NCI-H1930 (cell line): ENCODE data around the gene RIPOR3.
"Not testable (repeated sequence)": the region's sequence is repeated elsewhere in the genome, so short reads cannot be mapped to it uniquely, and the experiment has no call there.

Experiments used
- DNase-seq, 2 experiments: peaks; one replicate each; lab custom pipeline; 2025; lab: John Stamatoyannopoulos, UW

RIPOR3 gene

GRCh38 chr20:50724851-50725723 is 33.7 kb upstream of the RIPOR3 start:
- no peak for DNase-seq

GRCh38 chr20:50724112-50724725 is 32.9 kb upstream of the RIPOR3 start:
- no peak for DNase-seq

GRCh38 chr20:50723672-50724071 is 32.3 kb upstream of the RIPOR3 start:
- DNase-seq: no peak

GRCh38 chr20:50722424-50723155 is 31.2 kb upstream of the RIPOR3 start:
- DNase-seq: no peak

- DNase-seq: no peak
Measured at GRCh38 chr20:50721881-50722281, 30.5 kb upstream of the RIPOR3 start.

- DNase-seq: no peak
Measured at GRCh38 chr20:50720582-50720981, 29.2 kb upstream of the RIPOR3 start.

GRCh38 chr20:50720026-50720425 is 28.7 kb upstream of the RIPOR3 start:
- DNase-seq: no peak

GRCh38 chr20:50719328-50719727 is 28.0 kb upstream of the RIPOR3 start:
- DNase-seq: no peak

GRCh38 chr20:50717974-50718761 is 26.8 kb upstream of the RIPOR3 start:
- DNase-seq: no peak

GRCh38 chr20:50717312-50717711 is 26.0 kb upstream of the RIPOR3 start:
- DNase-seq: no peak

GRCh38 chr20:50716518-50716917 is 25.2 kb upstream of the RIPOR3 start:
- no peak for DNase-seq

- DNase-seq: no peak
Measured at GRCh38 chr20:50715694-50716093, 24.4 kb upstream of the RIPOR3 start.

- not testable (repeated sequence) for DNase-seq
Measured at GRCh38 chr20:50714426-50714825, 23.1 kb upstream of the RIPOR3 start.

GRCh38 chr20:50713657-50714101 is 22.3 kb upstream of the RIPOR3 start:
- no peak for DNase-seq

GRCh38 chr20:50712771-50713656 is 21.7 kb upstream of the RIPOR3 start:
- no peak for DNase-seq

GRCh38 chr20:50711113-50711825 is 19.9 kb upstream of the RIPOR3 start:
- no peak for DNase-seq

- DNase-seq: no peak
Measured at GRCh38 chr20:50710492-50711063, 19.2 kb upstream of the RIPOR3 start.

GRCh38 chr20:50709636-50709973 is 18.3 kb upstream of the RIPOR3 start:
- DNase-seq: no peak

GRCh38 chr20:50708845-50709635 is 17.7 kb upstream of the RIPOR3 start:
- DNase-seq: no peak
